ENCODE results near the gene VPS11. TPM values are rescaled to one million over a fixed set of nuclear protein-coding genes. Genes with fewer than 3 reads are reported as not detected.

VPS11 gene
- total RNA-seq, 4 donors from 2014 or later = 16.5 to 25.9 (median 20.3) TPM

DNA sequence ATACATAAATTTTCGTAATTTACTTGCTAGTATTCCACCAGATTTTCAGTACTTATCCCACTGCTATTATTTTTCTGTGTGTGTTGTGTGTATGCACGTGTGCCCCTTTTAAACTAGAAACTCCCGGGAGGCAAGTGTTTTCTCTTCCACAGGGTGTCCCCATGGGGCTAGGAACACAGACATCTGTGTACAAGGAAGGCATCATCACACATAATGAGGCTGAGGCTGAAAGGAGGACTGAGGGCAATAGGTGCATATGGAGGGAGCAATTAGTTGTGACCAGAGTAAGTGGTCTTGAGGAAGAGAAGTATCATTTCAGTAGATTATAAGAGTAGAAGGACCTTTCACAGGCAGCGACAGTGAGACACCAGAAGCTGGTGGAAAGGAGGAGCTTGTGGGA lies 36.2 kb downstream of the VPS11 start:
- Histone ChIP-seq H3K4me3 (no peak overlapping the region), H3K9me3 (no peaks in the 10 kb centered on the region), H3K27ac (peak overlapping the region in 1 of 4 donors; percentile 93), H3K36me3 (peaks cover 0 to 3% of the 10 kb centered on the region in 2 donors), H3K27me3 (no peaks in the 10 kb centered on the region), H3K4me1 (peaks cover 34 to 43% of the 10 kb centered on the region in 2 donors)
- ATAC-seq = no peak
- DNase-seq = no peak
- in situ Hi-C loops (cut with MboI; ENCODE audit: low sequenced_read_pairs in 4 of 4) (no loop called here), intact Hi-C loops (cut with DNase I; ENCODE audit: low total_unique reads) (loop anchor here (5.0 kb wide), 1 partner anchor 234 kb away; no protein-coding TSS in a partner anchor)
- TF ChIP-seq, protein P1, sequence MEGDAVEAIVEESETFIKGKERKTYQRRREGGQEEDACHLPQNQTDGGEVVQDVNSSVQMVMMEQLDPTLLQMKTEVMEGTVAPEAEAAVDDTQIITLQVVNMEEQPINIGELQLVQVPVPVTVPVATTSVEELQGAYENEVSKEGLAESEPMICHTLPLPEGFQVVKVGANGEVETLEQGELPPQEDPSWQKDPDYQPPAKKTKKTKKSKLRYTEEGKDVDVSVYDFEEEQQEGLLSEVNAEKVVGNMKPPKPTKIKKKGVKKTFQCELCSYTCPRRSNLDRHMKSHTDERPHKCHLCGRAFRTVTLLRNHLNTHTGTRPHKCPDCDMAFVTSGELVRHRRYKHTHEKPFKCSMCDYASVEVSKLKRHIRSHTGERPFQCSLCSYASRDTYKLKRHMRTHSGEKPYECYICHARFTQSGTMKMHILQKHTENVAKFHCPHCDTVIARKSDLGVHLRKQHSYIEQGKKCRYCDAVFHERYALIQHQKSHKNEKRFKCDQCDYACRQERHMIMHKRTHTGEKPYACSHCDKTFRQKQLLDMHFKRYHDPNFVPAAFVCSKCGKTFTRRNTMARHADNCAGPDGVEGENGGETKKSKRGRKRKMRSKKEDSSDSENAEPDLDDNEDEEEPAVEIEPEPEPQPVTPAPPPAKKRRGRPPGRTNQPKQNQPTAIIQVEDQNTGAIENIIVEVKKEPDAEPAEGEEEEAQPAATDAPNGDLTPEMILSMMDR (IDR thresholded peaks at IDR 0.05 in 4 of 5, conservative IDR thresholded peaks at IDR 0.05 in 1 of 5) = no peak
- no peak for TF ChIP-seq POLR2A (IDR thresholded peaks at IDR 0.05)

DNA sequence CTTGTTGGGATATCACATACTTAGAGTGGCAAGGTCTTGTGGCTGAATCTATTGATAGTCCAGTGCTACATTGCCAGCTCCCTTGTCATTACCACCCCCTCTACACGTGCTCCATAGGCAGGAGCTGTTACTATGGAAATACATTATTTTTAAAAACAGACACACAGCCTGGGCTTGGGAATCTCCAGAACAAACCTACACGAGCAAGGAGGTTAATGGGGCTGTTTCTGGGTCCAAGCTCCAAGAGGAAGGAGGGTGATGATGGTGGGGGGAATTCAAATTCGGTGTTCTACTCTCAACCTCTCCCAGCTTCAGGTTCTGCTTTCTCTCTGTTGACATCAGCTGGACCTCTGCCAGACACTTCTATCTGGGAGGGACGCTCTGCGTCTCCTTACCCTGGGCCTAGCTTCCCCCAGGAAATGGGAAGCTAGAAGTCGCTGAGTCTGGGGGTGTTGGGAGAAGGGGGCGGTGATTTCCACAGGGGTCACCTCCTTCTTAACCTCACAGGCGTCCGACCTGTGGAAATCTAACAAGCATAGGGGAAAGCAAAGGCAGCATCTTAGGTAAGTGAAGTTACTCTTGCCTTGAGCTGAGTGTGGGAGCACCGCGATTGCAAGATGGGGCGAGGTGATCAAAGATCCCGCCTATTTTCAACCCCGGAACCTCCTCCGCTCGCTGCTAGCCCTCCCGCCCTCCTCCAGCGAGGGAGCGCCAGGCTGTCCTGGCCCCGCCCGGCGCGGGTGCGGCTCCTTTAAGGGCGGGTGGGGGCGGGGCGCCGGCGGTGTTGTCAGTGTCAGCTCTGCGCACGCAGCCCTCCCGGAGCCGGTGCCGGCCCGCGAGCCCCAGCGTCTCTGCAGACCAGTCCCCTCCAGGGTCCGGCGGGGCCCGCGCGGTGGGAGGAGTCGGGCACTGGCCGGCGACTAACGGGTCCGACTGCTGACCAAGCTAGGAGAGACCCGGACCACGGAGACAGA lies 39.2 kb downstream of the VPS11 start, which contains the start of gene C2CD2L:
Gene C2CD2L, plus strand, starts transcription at position 781 of the 974 bp plus-strand sequence. CDS start 398 bp downstream, outside the sequence.
- peaks cover 0 to 12% of the 10 kb centered on the region in 2 donors for H3K36me3 ChIP-seq
- intact Hi-C loops (cut with DNase I; ENCODE audit: low total_unique reads) (loop anchor here (1.0 to 5.0 kb wide), 4 partner anchors 14 to 90 kb away; partner anchors contain the start of genes HINFP and VPS11), in situ Hi-C loops (cut with MboI; ENCODE audit: low sequenced_read_pairs in 4 of 4) (no loop called here)
- no peaks in the 10 kb centered on the region for H3K27me3 ChIP-seq
- peak within 1 kb of the TSS; percentile 82 to 88 (median 84) for H3K27ac ChIP-seq
- H3K4me3 ChIP-seq = peak within 1 kb of the TSS; percentile 77 to 94 (median 83)
- DNase-seq (peak; percentile 80 to 89), ATAC-seq (peak; percentile 84 to 88)
- peaks cover 28 to 33% of the 10 kb centered on the region in 2 donors for H3K4me1 ChIP-seq
- TF ChIP-seq, protein P1 (IDR thresholded peaks at IDR 0.05 in 4 of 5, conservative IDR thresholded peaks at IDR 0.05 in 1 of 5) = no peak
- peak; percentile 58 to 61 for TF ChIP-seq POLR2A (IDR thresholded peaks at IDR 0.05)
- H3K9me3 ChIP-seq = no peaks in the 10 kb centered on the region

DNA sequence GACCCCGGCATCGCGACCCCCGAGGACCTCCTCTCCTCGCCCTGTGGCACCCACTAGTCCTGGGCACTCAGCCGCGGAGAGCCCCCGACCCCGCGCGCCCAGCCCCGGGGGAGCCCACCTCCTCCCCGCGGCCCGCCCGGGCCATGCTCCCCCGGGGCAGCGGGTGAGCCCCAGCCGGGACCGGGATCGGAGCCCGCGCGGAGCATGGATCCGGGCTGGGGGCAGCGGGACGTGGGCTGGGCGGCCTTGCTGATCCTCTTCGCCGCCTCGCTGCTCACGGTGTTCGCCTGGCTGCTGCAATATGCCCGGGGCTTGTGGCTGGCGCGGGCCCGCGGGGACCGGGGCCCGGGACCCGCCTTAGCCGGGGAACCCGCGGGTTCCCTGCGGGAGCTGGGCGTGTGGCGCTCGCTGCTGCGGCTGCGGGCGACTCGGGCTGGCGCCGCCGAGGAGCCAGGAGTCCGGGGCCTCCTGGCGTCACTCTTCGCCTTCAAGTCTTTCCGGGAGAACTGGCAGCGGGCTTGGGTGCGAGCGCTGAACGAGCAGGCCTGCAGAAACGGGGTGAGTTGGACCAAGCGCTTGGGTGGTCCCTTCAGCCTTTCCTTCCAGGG lies 40.0 kb downstream of the VPS11 start:
- TF ChIP-seq, protein P1 (IDR thresholded peaks at IDR 0.05 in 4 of 5, conservative IDR thresholded peaks at IDR 0.05 in 1 of 5) = no peak
- TF ChIP-seq POLR2A (IDR thresholded peaks at IDR 0.05) = no peak
- H3K4me3 ChIP-seq = peak overlapping the region; percentile 77 to 94 (median 83)
- DNase-seq (no peak), ATAC-seq (peak; percentile 43 to 46)
- peaks cover 28 to 30% of the 10 kb centered on the region in 2 donors for H3K4me1 ChIP-seq
- in situ Hi-C loops (cut with MboI; ENCODE audit: low sequenced_read_pairs in 4 of 4) = no loop called here
- H3K36me3 ChIP-seq = peaks cover 0 to 20% of the 10 kb centered on the region in 2 donors
- H3K27me3 ChIP-seq = no peaks in the 10 kb centered on the region
- no peaks in the 10 kb centered on the region for H3K9me3 ChIP-seq
- H3K27ac ChIP-seq = peak overlapping the region; percentile 82 to 88 (median 84)
- intact Hi-C loops (cut with DNase I; ENCODE audit: low total_unique reads) = loop anchor here (1.0 to 5.0 kb wide), 4 partner anchors 14 to 90 kb away; partner anchors contain the start of genes HINFP and VPS11

DNA sequence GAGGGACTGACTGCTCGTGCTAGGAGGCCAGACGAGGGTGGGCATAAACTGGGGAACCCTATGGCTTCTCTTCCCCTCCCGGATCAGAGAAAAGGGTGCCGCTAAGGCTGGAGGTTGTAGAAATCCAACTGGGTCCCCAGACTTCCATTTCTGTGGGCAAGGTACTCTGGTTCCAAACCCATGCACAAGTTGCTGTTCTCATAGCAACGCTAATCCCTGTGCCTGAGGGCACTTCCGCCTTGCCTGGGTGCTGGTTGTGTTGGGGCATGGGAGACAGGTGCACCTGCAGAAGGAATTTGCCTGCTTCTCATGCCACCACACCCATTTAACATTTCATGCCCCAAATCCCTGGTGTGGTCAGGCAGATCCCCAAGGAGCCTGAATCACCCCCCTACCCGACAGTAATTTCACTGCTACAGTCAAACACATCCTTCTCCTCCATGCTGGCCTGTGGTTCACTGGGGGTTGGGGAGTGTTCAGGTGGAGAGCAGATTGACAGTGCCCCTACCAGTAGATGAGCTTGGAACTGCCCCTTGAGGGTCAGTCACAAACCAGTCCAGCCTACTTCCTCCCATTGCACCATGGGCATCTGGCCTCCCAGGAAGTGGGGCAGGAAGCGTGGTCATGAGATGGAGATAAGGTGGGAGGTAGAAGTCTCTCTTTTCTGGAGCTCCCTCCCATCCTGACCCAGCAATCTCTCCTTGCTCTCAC lies 40.7 kb downstream of the VPS11 start:
- H3K36me3 ChIP-seq = peaks cover 0 to 26% of the 10 kb centered on the region in 2 donors
- TF ChIP-seq, protein P1 (IDR thresholded peaks at IDR 0.05 in 4 of 5, conservative IDR thresholded peaks at IDR 0.05 in 1 of 5) = no peak
- TF ChIP-seq POLR2A (IDR thresholded peaks at IDR 0.05) = no peak
- no peak for ATAC-seq
- H3K4me1 ChIP-seq = peaks cover 23% of the 10 kb centered on the region in 2 donors
- in situ Hi-C loops (cut with MboI; ENCODE audit: low sequenced_read_pairs in 4 of 4) = no loop called here
- H3K4me3 ChIP-seq = peak overlapping the region; percentile 77 to 94 (median 83)
- DNase-seq = no peak
- no peaks in the 10 kb centered on the region for H3K9me3 ChIP-seq
- no peaks in the 10 kb centered on the region for H3K27me3 ChIP-seq
- intact Hi-C loops (cut with DNase I; ENCODE audit: low total_unique reads) = loop anchor here (5.0 kb wide), 1 partner anchor 89 kb away; no protein-coding TSS in a partner anchor
- H3K27ac ChIP-seq = peak overlapping the region; percentile 82 to 88 (median 84)
